K562 (cell line): Measurements from ENCODE around the gene BRMS1. TPM values are rescaled to one million over a fixed set of nuclear protein-coding genes. Genes with fewer than 3 reads are reported as not detected.

Experiments used
- ATF1 ChIP-seq, 2 experiments: fragments of 450-650 bp in 1 of 2; IDR thresholded peaks; 2 replicates each; pipeline ENCODE4 v1.6.1; 2016; ENCODE audit warnings: missing compliant biosample characterization in 1 of 2, missing genetic modification characterization in 1 of 2
- CXXC5 ChIP-seq: fragments of 250-450 bp; sonication (Bioruptor Pico); IDR thresholded peaks from 2 replicates; pipeline ENCODE4 v1.8.0; 2022; ENCODE audit warnings: inconsistent platforms, mild to moderate bottlenecking, moderate library complexity
- FOXP1 ChIP-seq: sonication (generic); formaldehyde crosslinking; IDR thresholded peaks from 2 replicates; pipeline ENCODE4 v1.8.0; 2022; ENCODE audit warnings: mild to moderate bottlenecking, missing genetic modification reagents
- GABPB1 ChIP-seq: sonication (generic); formaldehyde crosslinking; IDR thresholded peaks from 2 replicates; pipeline ENCODE4 v1.8.0; 2022; ENCODE audit warnings: mild to moderate bottlenecking, missing genetic modification reagents
- GTF2E2 ChIP-seq: fragments of 200-800 bp; sonication (Bioruptor generic); IDR thresholded peaks from 2 replicates; pipeline ENCODE4 v1.6.1; 2016; ENCODE audit warnings: missing genetic modification characterization, missing compliant biosample characterization
- MAZ ChIP-seq, 2 experiments: fragments of 450-650 bp in 1 of 2; sonication (generic) in 1 of 2; formaldehyde crosslinking; IDR thresholded peaks in 1 of 2; conservative IDR thresholded peaks in 1 of 2; 2 replicates each; pipeline versions ENCODE4 v1.4.0 to v1.5.0; 2020; ENCODE audit warnings: mild to moderate bottlenecking in 1 of 2, missing genetic modification reagents in 1 of 2
- NFIC ChIP-seq: fragments of 450-650 bp; IDR thresholded peaks from 2 replicates; pipeline ENCODE4 v1.6.1; 2017; ENCODE audit warnings: mild to moderate bottlenecking, inconsistent platforms
- SMARCE1 ChIP-seq: fragments of 450-650 bp; IDR thresholded peaks from 2 replicates; pipeline ENCODE4 v1.7.1; 2016; ENCODE audit warnings: mild to moderate bottlenecking
- ZNF12 ChIP-seq: sonication (generic); formaldehyde crosslinking; IDR thresholded peaks from 2 replicates; pipeline ENCODE4 v1.4.0; 2020; ENCODE audit warnings: mild to moderate bottlenecking, missing genetic modification reagents
- polyA plus RNA-seq, 8 experiments: library from polyadenylated mRNA; depleted of rRNA in 4 of 8; stranded (reverse) in 5 of 8; unstranded in 3 of 8; fragments of >200 nt; fragmentation: Nextera tagmentation in 2 of 8; fragmentation: Illumina TruSeq in 1 of 8; extraction: Ambion mirVana in 2 of 8; extraction: Trizol in 1 of 8; gene quantifications; 2 replicates each; pipeline versions ENCODE4 v1.2.1 to v1.2.3, GENCODE V29; 2011 to 2014; ENCODE audit warnings: inconsistent platforms in 1 of 8, missing spikeins in 1 of 8
- total RNA-seq, 7 experiments: library from RNA; depleted of rRNA in 6 of 7; stranded (reverse); fragments of >200 nt in 6 of 7; fragmentation: Illumina TruSeq in 2 of 7; extraction: Trizol in 2 of 7; gene quantifications; 2 replicates each; pipeline versions ENCODE4 v1.2.1 to v1.2.3, GENCODE V29; 2011 to 2021; ENCODE audit warnings: low replicate concordance in 1 of 7
- TF ChIP-seq, protein P1 (sequence below): sonication (generic); formaldehyde crosslinking; IDR thresholded peaks from 2 replicates; pipeline ENCODE4 v1.8.0; 2022; ENCODE audit warnings: mild to moderate bottlenecking, missing genetic modification reagents
- TF ChIP-seq, protein P2 (sequence below): fragments of 150-350 bp; conservative IDR thresholded peaks from 2 replicates; pipeline ENCODE4 v1.6.1; 2014; ENCODE audit warnings: low read length
- TF ChIP-seq, protein P3 (sequence below): sonication (generic); formaldehyde crosslinking; IDR thresholded peaks from 2 replicates; pipeline ENCODE4 v1.8.1; 2023; ENCODE audit warnings: mild to moderate bottlenecking, missing genetic modification reagents
- TF ChIP-seq, protein P4 (sequence below): IDR thresholded peaks from 3 replicates; pipeline ENCODE4 v1.6.1; 2011; ENCODE audit warnings: borderline replicate concordance, mild to moderate bottlenecking, moderate library complexity; ENCODE audit not compliant: insufficient read length; ENCODE audit errors: extremely low read depth

BRMS1 gene
- total and polyA plus RNA-seq, 9 of the 15 experiments (the other 6 are each of a cell fraction or from before 2014, with no cell fraction given), result 2.2 to 78.8 (median 33.4) TPM

DNA sequence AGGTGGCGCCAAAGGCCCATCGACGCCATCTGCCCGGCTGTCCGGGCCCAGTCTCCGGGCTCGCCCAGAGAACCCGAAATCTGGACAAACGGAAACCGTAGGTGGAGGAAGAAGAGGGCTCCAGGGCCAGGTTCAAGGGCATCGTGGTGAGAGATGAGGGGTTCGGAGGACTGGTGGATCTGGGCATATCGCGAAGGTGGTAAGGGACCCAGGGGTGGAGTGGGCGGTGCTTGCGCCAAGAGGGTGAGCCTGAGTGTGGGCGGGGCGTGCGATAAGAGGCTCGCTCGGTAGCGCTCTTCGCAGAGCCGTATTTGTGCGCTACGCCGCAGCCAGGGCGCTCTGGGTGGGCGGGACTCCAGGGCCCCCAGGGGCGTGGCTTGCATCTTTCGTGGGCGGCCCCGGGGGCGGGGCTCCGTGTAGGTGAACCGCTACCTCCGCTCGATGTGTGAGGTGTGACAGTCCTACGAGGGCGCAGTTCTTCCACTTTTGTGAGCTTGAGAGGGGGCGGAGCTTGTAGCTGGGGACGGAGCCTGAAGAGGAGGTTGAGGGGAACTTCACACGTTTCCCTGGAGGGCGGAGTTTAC, 32.8 kb downstream of the BRMS1 start (continued):
- TF ChIP-seq, protein P1, sequence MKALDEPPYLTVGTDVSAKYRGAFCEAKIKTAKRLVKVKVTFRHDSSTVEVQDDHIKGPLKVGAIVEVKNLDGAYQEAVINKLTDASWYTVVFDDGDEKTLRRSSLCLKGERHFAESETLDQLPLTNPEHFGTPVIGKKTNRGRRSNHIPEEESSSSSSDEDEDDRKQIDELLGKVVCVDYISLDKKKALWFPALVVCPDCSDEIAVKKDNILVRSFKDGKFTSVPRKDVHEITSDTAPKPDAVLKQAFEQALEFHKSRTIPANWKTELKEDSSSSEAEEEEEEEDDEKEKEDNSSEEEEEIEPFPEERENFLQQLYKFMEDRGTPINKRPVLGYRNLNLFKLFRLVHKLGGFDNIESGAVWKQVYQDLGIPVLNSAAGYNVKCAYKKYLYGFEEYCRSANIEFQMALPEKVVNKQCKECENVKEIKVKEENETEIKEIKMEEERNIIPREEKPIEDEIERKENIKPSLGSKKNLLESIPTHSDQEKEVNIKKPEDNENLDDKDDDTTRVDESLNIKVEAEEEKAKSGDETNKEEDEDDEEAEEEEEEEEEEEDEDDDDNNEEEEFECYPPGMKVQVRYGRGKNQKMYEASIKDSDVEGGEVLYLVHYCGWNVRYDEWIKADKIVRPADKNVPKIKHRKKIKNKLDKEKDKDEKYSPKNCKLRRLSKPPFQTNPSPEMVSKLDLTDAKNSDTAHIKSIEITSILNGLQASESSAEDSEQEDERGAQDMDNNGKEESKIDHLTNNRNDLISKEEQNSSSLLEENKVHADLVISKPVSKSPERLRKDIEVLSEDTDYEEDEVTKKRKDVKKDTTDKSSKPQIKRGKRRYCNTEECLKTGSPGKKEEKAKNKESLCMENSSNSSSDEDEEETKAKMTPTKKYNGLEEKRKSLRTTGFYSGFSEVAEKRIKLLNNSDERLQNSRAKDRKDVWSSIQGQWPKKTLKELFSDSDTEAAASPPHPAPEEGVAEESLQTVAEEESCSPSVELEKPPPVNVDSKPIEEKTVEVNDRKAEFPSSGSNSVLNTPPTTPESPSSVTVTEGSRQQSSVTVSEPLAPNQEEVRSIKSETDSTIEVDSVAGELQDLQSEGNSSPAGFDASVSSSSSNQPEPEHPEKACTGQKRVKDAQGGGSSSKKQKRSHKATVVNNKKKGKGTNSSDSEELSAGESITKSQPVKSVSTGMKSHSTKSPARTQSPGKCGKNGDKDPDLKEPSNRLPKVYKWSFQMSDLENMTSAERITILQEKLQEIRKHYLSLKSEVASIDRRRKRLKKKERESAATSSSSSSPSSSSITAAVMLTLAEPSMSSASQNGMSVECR (CRISPR knock-in tag), result peak; percentile 67; the same call in 1 of the 2 replicates
- TF ChIP-seq GTF2E2 (tag) (no peak), CXXC5 (peak; percentile 84), ATF1 (CRISPR knock-in tag; IDR thresholded peaks at IDR 0.05) (no peak), ATF1 (tag; IDR thresholded peaks at IDR 0.05) (peak; percentile 79), SMARCE1 (peak; percentile 74; the same call in 1 of the 2 replicates), FOXP1 (CRISPR knock-in tag) (peak; percentile 86), NFIC (peak; percentile 53), MAZ (CRISPR knock-in tag; conservative IDR thresholded peaks at IDR 0.05 in 1 of 2, IDR thresholded peaks at IDR 0.05 in 1 of 2) (peak in 1 of 2 experiments; percentile 78; a peak in 3 of 4 replicates), GABPB1 (CRISPR knock-in tag) (peak; percentile 80), ZNF12 (CRISPR knock-in tag) (0 out of 2 replicates have a peak, but pooled peaks have one; percentile 37)
- TF ChIP-seq, protein P2, sequence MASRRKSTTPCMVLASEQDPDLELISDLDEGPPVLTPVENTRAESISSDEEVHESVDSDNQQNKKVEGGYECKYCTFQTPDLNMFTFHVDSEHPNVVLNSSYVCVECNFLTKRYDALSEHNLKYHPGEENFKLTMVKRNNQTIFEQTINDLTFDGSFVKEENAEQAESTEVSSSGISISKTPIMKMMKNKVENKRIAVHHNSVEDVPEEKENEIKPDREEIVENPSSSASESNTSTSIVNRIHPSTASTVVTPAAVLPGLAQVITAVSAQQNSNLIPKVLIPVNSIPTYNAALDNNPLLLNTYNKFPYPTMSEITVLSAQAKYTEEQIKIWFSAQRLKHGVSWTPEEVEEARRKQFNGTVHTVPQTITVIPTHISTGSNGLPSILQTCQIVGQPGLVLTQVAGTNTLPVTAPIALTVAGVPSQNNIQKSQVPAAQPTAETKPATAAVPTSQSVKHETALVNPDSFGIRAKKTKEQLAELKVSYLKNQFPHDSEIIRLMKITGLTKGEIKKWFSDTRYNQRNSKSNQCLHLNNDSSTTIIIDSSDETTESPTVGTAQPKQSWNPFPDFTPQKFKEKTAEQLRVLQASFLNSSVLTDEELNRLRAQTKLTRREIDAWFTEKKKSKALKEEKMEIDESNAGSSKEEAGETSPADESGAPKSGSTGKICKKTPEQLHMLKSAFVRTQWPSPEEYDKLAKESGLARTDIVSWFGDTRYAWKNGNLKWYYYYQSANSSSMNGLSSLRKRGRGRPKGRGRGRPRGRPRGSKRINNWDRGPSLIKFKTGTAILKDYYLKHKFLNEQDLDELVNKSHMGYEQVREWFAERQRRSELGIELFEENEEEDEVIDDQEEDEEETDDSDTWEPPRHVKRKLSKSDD, result 0 out of 2 replicates have a peak, but pooled peaks have one; percentile 25
- TF ChIP-seq, protein P3, sequence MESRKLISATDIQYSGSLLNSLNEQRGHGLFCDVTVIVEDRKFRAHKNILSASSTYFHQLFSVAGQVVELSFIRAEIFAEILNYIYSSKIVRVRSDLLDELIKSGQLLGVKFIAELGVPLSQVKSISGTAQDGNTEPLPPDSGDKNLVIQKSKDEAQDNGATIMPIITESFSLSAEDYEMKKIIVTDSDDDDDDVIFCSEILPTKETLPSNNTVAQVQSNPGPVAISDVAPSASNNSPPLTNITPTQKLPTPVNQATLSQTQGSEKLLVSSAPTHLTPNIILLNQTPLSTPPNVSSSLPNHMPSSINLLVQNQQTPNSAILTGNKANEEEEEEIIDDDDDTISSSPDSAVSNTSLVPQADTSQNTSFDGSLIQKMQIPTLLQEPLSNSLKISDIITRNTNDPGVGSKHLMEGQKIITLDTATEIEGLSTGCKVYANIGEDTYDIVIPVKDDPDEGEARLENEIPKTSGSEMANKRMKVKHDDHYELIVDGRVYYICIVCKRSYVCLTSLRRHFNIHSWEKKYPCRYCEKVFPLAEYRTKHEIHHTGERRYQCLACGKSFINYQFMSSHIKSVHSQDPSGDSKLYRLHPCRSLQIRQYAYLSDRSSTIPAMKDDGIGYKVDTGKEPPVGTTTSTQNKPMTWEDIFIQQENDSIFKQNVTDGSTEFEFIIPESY (CRISPR knock-in tag), result peak; percentile 59; the same call in 1 of the 2 replicates
- TF ChIP-seq, protein P4, sequence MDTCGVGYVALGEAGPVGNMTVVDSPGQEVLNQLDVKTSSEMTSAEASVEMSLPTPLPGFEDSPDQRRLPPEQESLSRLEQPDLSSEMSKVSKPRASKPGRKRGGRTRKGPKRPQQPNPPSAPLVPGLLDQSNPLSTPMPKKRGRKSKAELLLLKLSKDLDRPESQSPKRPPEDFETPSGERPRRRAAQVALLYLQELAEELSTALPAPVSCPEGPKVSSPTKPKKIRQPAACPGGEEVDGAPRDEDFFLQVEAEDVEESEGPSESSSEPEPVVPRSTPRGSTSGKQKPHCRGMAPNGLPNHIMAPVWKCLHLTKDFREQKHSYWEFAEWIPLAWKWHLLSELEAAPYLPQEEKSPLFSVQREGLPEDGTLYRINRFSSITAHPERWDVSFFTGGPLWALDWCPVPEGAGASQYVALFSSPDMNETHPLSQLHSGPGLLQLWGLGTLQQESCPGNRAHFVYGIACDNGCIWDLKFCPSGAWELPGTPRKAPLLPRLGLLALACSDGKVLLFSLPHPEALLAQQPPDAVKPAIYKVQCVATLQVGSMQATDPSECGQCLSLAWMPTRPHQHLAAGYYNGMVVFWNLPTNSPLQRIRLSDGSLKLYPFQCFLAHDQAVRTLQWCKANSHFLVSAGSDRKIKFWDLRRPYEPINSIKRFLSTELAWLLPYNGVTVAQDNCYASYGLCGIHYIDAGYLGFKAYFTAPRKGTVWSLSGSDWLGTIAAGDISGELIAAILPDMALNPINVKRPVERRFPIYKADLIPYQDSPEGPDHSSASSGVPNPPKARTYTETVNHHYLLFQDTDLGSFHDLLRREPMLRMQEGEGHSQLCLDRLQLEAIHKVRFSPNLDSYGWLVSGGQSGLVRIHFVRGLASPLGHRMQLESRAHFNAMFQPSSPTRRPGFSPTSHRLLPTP, result no peak
